Measurements from ENCODE around the gene MARK2.

DNA sequence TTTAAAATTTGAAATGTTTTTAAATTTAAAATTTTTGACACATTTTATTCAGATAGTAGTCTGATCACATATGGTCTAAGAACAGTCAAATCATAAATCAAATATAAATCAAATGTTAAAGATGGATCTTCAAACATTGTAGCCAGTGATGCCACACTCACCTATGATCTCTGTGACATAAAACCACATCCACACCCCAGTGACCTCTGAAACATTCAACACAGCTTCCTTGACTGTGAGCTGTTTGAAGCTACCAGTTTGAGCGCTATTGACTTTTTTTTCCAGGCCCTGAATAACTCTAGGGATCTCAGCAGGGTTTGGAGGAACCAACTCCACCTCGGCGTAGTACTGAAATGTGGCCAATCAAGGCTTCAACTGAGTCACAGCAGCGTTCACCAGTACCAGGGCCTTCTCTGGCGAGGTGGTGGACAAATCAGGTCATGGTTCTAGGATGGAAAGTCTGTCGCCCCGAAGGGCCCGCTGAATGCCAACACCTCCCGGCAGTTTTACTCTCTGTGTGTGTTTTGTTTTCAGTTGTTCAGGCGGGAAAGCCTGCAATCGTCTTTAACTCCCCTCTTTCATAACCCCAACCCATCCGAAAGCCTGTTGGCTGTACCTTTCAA, 4.3 kb upstream of the MARK2 start:
- TF ChIP-seq, protein P1, sequence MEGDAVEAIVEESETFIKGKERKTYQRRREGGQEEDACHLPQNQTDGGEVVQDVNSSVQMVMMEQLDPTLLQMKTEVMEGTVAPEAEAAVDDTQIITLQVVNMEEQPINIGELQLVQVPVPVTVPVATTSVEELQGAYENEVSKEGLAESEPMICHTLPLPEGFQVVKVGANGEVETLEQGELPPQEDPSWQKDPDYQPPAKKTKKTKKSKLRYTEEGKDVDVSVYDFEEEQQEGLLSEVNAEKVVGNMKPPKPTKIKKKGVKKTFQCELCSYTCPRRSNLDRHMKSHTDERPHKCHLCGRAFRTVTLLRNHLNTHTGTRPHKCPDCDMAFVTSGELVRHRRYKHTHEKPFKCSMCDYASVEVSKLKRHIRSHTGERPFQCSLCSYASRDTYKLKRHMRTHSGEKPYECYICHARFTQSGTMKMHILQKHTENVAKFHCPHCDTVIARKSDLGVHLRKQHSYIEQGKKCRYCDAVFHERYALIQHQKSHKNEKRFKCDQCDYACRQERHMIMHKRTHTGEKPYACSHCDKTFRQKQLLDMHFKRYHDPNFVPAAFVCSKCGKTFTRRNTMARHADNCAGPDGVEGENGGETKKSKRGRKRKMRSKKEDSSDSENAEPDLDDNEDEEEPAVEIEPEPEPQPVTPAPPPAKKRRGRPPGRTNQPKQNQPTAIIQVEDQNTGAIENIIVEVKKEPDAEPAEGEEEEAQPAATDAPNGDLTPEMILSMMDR (IDR thresholded peaks at IDR 0.05) = no peak
- TF ChIP-seq EZH2 (IDR thresholded peaks at IDR 0.05) = no peak
- no peak for TF ChIP-seq EZH2phosphoT487 (IDR thresholded peaks at IDR 0.05)
